Upper lobe of right lung (tissue), 1 donor: Measurements from ENCODE around the gene E2F4. TPM values are rescaled to one million over a fixed set of nuclear protein-coding genes. Genes with fewer than 3 reads are reported as not detected.

ENCODE experiments used
- ATAC-seq: fragments of 200-7000 bp; cut with Tn5 transposase; one replicate; pipeline ENCODE4 v1.9.1; 2020; ENCODE audit warnings: mild to moderate bottlenecking, moderate library complexity
- DNase-seq: peaks from one replicate; pipeline ENCODE4 v3.0.0-alpha.2; 2020
- H3K27ac ChIP-seq: fragments of 200-600 bp; one replicate; pipeline ENCODE4 v1.8.0; 2022
- H3K27me3 ChIP-seq: fragments of 200-600 bp; one replicate; pipeline ENCODE4 v1.8.0; 2022; ENCODE audit warnings: mild to moderate bottlenecking
- H3K36me3 ChIP-seq: fragments of 200-600 bp; one replicate; pipeline ENCODE4 v1.8.0; 2022
- H3K4me1 ChIP-seq: fragments of 200-600 bp; one replicate; pipeline ENCODE4 v1.8.0; 2022
- H3K4me3 ChIP-seq: fragments of 200-600 bp; one replicate; pipeline ENCODE4 v1.8.0; 2022; ENCODE audit warnings: mild to moderate bottlenecking
- H3K9me3 ChIP-seq: fragments of 200-600 bp; one replicate; pipeline ENCODE4 v1.8.0; 2022
- intact Hi-C: fragments of 100-400 bp; cut with DNase I; formaldehyde crosslinking; loops from one replicate; pipeline ENCODE4 v1.11.0; 2022
- total RNA-seq: library from RNA; stranded (reverse); fragmentation: NEBNext Ultra II Directional; extraction: Animal tissue kit (Norgen Biotek cat#: 25700); gene quantifications from one replicate; pipeline ENCODE4 v1.2.1, GENCODE V29; 2021
- TF ChIP-seq, protein P1 (sequence below): fragments of 200-600 bp; IDR thresholded peaks from one replicate; pipeline ENCODE4 v1.8.0; 2022; ENCODE audit warnings: antibody characterized with exemption
- donor health status: DM: no; HTN: yes; CAD: no; lungs with severe emphysema.

Gene E2F4
- total RNA-seq, 1 donor from 2014 or later = 68.2 TPM

DNA sequence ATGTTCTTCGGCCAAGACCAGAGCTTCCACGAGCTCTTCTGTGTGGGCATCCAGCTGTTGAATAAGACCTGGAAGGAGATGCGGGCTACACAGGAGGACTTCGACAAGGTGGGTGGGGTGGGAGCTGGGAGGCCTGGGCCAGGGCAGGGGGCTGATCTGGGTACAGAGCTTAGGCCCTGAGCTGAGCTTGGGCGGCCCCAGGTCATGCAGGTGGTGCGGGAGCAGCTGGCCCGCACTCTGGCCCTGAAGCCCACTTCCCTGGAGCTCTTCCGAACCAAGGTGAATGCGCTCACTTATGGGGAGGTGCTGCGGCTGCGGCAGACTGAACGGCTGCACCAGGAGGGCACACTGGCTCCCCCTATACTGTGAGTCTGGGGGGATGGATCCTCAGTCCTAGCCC lies 10.5 kb downstream of the E2F4 start:
- no peak for ATAC-seq

GRCh38 chr16:67202956-67203493 lies 11.1 kb downstream of the E2F4 start:
- Histone ChIP-seq H3K4me1 (peaks cover 6% of the 10 kb centered on the region), H3K27ac (no peak overlapping the region), H3K9me3 (no peaks in the 10 kb centered on the region), H3K36me3 (peaks cover 35% of the 10 kb centered on the region), H3K4me3 (no peak overlapping the region), H3K27me3 (no peaks in the 10 kb centered on the region)
- ATAC-seq = no peak
- intact Hi-C loops = no loop called here
- no peak for DNase-seq
- TF ChIP-seq, protein P1, sequence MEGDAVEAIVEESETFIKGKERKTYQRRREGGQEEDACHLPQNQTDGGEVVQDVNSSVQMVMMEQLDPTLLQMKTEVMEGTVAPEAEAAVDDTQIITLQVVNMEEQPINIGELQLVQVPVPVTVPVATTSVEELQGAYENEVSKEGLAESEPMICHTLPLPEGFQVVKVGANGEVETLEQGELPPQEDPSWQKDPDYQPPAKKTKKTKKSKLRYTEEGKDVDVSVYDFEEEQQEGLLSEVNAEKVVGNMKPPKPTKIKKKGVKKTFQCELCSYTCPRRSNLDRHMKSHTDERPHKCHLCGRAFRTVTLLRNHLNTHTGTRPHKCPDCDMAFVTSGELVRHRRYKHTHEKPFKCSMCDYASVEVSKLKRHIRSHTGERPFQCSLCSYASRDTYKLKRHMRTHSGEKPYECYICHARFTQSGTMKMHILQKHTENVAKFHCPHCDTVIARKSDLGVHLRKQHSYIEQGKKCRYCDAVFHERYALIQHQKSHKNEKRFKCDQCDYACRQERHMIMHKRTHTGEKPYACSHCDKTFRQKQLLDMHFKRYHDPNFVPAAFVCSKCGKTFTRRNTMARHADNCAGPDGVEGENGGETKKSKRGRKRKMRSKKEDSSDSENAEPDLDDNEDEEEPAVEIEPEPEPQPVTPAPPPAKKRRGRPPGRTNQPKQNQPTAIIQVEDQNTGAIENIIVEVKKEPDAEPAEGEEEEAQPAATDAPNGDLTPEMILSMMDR = no peak

More for the DNA sequence above, 10.5 kb downstream of the E2F4 start:
- Histone ChIP-seq H3K36me3 (peaks cover 41% of the 10 kb centered on the region), H3K4me1 (peaks cover 9% of the 10 kb centered on the region), H3K27ac (no peak overlapping the region), H3K4me3 (no peak overlapping the region), H3K27me3 (no peaks in the 10 kb centered on the region), H3K9me3 (no peaks in the 10 kb centered on the region)
- intact Hi-C loops = no loop called here
- TF ChIP-seq, protein P1 = no peak
- DNase-seq = no peak

- DNase-seq (no peak), ATAC-seq (no peak)
- Histone ChIP-seq H3K27ac (no peak overlapping the region), H3K36me3 (peaks cover 26% of the 10 kb centered on the region), H3K27me3 (no peaks in the 10 kb centered on the region), H3K4me1 (no peaks in the 10 kb centered on the region), H3K9me3 (no peaks in the 10 kb centered on the region), H3K4me3 (no peak overlapping the region)
- intact Hi-C loops = no loop called here
- TF ChIP-seq, protein P1 = no peak
Measured at GRCh38 chr16:67204076-67204475, 12.1 kb downstream of the E2F4 start.

DNA sequence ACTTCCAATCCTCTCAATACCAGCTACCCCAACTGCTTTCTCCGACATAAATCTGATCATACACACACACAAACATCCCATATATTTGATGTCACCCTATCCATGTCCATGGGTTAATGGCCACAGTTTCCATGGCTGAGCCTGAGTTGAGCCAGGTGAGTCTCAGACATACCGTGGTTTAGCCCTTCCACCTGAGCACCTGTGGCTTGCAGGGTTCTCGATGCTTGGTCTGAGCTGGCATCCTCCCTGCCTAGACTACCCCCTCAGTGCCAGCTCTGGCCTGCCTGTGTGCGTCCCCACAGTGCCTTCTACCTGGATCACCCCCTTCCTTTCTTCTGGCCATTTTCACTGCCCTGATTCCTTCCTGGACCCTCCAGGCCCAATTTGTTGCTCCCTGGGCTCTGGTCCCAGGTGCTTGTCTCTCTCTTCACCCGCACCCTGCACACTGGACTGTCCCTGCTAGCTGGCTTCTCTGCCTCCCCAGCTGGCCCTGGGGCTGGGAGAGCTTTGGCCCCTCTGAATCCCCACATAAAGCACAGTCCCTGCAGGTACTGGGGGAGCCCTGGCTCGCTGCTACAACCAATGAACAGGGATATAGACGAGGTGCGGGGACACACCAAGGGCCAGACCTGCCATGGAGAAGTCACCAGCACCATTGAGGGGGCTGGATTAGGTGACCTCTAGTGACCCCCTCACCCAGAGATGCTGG lies 14.3 kb downstream of the E2F4 start:
- ATAC-seq = no peak
- TF ChIP-seq, protein P1 = no peak
- intact Hi-C loops = no loop called here
- no peak for DNase-seq
- no peaks in the 10 kb centered on the region for H3K9me3 ChIP-seq
- no peaks in the 10 kb centered on the region for H3K4me1 ChIP-seq
- no peaks in the 10 kb centered on the region for H3K27me3 ChIP-seq
- peaks cover 24% of the 10 kb centered on the region for H3K36me3 ChIP-seq
- no peak overlapping the region for H3K4me3 ChIP-seq
- no peak overlapping the region for H3K27ac ChIP-seq

DNA sequence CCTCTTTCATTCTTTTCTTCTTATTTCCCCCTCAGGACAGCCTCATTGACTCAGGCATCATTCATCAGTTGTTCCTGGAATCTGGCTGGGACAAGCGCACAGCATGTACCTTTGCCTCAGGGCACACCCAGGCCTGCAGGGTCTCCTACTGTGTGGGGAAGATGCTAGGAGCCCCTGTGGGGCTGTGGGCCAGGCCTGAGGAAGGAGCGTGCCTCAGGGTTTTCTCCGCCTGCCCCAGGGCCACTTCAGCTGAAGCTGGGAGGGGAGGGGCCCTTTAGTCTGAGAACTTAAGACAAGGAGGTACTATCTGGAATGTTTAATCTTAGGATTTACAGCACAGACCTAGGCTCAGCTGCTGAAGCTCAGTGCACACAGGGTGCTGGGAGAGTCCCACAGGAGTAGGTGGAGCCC lies 14.9 kb downstream of the E2F4 start:
- no peaks in the 10 kb centered on the region for H3K9me3 ChIP-seq
- H3K27ac ChIP-seq = no peak overlapping the region
- TF ChIP-seq, protein P1 = no peak
- no peaks in the 10 kb centered on the region for H3K27me3 ChIP-seq
- DNase-seq = no peak
- H3K4me1 ChIP-seq = no peaks in the 10 kb centered on the region
- no peak overlapping the region for H3K4me3 ChIP-seq
- intact Hi-C loops = no loop called here
- H3K36me3 ChIP-seq = peaks cover 18% of the 10 kb centered on the region
- no peak for ATAC-seq
